ENCODE measurements around the gene CAD.

Gene CAD

DNA sequence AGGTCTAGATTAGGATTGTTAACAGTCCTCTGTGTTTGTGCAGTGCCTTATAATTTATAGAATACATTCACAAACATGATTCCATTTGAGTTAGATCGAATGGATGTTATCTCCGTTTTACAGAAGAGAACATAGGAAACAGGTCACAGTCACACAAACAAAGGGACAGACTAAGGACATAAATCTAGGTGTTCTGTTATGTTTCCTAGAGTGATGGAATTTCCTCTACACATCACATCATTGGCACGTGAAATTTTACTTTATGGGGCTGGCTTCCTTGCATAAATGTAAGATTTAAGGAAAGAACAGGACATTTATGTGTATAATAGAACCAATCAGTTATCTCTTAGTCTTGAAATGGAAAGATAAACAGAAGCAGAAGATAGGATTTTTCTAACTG is 71.4 kb downstream of the CAD start:
- Histone ChIP-seq H3K4me3 (ENCODE audit: low read depth in 1 of 2, low read length in 1 of 2) (no peak overlapping the region), H3K4me1 (ENCODE audit: control insufficient read depth in 1 of 2, insufficient read depth in 1 of 2, low read depth in 1 of 2, low read length in 1 of 2) (no peaks in the 10 kb centered on the region), H3K27me3 (peaks cover 40% of the 10 kb centered on the region), H3K27ac (no peak overlapping the region), H3K9me3 (no peaks in the 10 kb centered on the region), H3K36me3 (no peaks in the 10 kb centered on the region)
- TF ChIP-seq, protein P1, sequence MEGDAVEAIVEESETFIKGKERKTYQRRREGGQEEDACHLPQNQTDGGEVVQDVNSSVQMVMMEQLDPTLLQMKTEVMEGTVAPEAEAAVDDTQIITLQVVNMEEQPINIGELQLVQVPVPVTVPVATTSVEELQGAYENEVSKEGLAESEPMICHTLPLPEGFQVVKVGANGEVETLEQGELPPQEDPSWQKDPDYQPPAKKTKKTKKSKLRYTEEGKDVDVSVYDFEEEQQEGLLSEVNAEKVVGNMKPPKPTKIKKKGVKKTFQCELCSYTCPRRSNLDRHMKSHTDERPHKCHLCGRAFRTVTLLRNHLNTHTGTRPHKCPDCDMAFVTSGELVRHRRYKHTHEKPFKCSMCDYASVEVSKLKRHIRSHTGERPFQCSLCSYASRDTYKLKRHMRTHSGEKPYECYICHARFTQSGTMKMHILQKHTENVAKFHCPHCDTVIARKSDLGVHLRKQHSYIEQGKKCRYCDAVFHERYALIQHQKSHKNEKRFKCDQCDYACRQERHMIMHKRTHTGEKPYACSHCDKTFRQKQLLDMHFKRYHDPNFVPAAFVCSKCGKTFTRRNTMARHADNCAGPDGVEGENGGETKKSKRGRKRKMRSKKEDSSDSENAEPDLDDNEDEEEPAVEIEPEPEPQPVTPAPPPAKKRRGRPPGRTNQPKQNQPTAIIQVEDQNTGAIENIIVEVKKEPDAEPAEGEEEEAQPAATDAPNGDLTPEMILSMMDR (IDR thresholded peaks at IDR 0.05), result no peak

DNA sequence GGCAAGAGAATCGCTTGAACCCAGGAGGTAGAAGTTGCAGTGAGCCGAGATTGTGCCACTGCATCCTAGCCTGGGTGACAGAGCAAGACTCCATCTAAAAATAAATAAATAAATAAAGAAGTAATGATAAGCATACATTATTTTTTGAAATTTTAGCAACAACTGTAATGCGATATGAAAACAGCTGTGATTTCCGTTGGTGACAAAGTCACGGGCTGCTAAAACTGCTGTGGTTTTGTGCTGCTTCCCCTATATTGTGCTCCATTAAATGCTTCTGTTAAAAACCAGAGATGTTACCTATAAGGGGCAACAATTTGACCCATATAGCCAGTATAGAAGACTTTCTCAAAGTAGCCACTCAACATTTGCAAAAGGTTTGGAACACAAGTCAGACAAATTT is 73.4 kb downstream of the CAD start:
- H3K27ac ChIP-seq, result no peak overlapping the region
- H3K9me3 ChIP-seq, result no peaks in the 10 kb centered on the region
- no peaks in the 10 kb centered on the region for H3K36me3 ChIP-seq
- TF ChIP-seq, protein P1 (IDR thresholded peaks at IDR 0.05), result no peak
- no peaks in the 10 kb centered on the region for H3K4me1 ChIP-seq (ENCODE audit: control insufficient read depth in 1 of 2, insufficient read depth in 1 of 2, low read depth in 1 of 2, low read length in 1 of 2)
- H3K27me3 ChIP-seq, result peaks cover 40% of the 10 kb centered on the region
- no peak overlapping the region for H3K4me3 ChIP-seq (ENCODE audit: low read depth in 1 of 2, low read length in 1 of 2)

DNA sequence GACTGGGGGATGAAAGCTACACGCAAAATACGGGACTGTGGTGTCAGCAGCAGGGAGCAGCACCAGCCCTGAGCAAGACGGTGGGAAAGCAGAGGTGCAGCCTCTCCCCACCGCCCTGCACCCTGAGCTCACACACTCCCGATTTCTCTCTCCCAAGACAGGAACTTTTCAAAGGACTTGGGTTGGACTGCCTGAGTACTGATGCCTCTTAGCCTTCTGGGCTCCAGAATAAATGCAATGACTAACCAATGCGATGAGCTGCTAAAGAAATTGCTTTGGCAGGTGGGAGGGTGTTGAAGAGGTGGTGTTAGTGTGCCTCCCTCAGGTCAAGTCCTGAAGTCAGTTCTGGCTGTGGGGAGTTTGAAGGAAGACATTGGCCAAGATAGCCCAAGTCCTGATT is 74.7 kb downstream of the CAD start:
- no peaks in the 10 kb centered on the region for H3K36me3 ChIP-seq
- TF ChIP-seq, protein P1 (IDR thresholded peaks at IDR 0.05), result no peak
- H3K9me3 ChIP-seq, result no peaks in the 10 kb centered on the region
- H3K4me1 ChIP-seq (ENCODE audit: control insufficient read depth in 1 of 2, insufficient read depth in 1 of 2, low read depth in 1 of 2, low read length in 1 of 2), result peaks cover 0 to 4% of the 10 kb centered on the region in 2 experiments
- no peak overlapping the region for H3K4me3 ChIP-seq (ENCODE audit: low read depth in 1 of 2, low read length in 1 of 2)
- H3K27ac ChIP-seq, result no peak overlapping the region
- H3K27me3 ChIP-seq, result peaks cover 40% of the 10 kb centered on the region

All from neutrophil (primary cell).